Measurements from ENCODE around the gene CDK5. TPM values are rescaled to one million over a fixed set of nuclear protein-coding genes. Genes with fewer than 3 reads are reported as not detected.

The CDK5 gene
- total RNA-seq, 1 donor: 17.0 TPM

GRCh38 chr7:151035902-151036301 lies 21.8 kb downstream of the CDK5 start:
- Histone ChIP-seq H3K4me3 (ENCODE audit: insufficient read depth, low read length) (no peak overlapping the region), H3K4me1 (ENCODE audit: insufficient read depth, low read length) (peaks cover 18% of the 10 kb centered on the region), H3K4me2 (ENCODE audit: insufficient read depth, low read length) (no peak overlapping the region), H3K9me3 (ENCODE audit: low read depth, low read length) (no peaks in the 10 kb centered on the region), H3K79me2 (ENCODE audit: insufficient read depth, low read length) (peaks cover 6% of the 10 kb centered on the region), H3K27ac (ENCODE audit: low read depth, low read length) (no peak overlapping the region), H2AFZ (ENCODE audit: low read length) (no peak overlapping the region), H3K27me3 (ENCODE audit: insufficient read depth, low read length) (no peaks in the 10 kb centered on the region), H3K36me3 (ENCODE audit: insufficient read depth, low read length) (peaks cover 26% of the 10 kb centered on the region), H4K20me1 (ENCODE audit: insufficient read depth, low read length) (no peaks in the 10 kb centered on the region)
- no peak for DNase-seq (ENCODE audit: insufficient read length, low spot score, missing footprints)
- no peak for TF ChIP-seq CTCF (IDR thresholded peaks at IDR 0.05; ENCODE audit: extremely low read depth, low read depth, low read length)

GRCh38 chr7:151035026-151035717 lies 22.5 kb downstream of the CDK5 start:
- no peak overlapping the region for H3K4me2 ChIP-seq (ENCODE audit: insufficient read depth, low read length)
- H4K20me1 ChIP-seq (ENCODE audit: insufficient read depth, low read length): no peaks in the 10 kb centered on the region
- H3K27ac ChIP-seq (ENCODE audit: low read depth, low read length): no peak overlapping the region
- H2AFZ ChIP-seq (ENCODE audit: low read length): no peak overlapping the region
- no peaks in the 10 kb centered on the region for H3K27me3 ChIP-seq (ENCODE audit: insufficient read depth, low read length)
- H3K79me2 ChIP-seq (ENCODE audit: insufficient read depth, low read length): peaks cover 8% of the 10 kb centered on the region
- peaks cover 18% of the 10 kb centered on the region for H3K4me1 ChIP-seq (ENCODE audit: insufficient read depth, low read length)
- no peak for TF ChIP-seq CTCF (IDR thresholded peaks at IDR 0.05; ENCODE audit: extremely low read depth, low read depth, low read length)
- no peaks in the 10 kb centered on the region for H3K9me3 ChIP-seq (ENCODE audit: low read depth, low read length)
- DNase-seq (ENCODE audit: insufficient read length, low spot score, missing footprints): peak; percentile 80
- no peak overlapping the region for H3K4me3 ChIP-seq (ENCODE audit: insufficient read depth, low read length)
- peaks cover 26% of the 10 kb centered on the region for H3K36me3 ChIP-seq (ENCODE audit: insufficient read depth, low read length)

- Histone ChIP-seq H3K27me3 (ENCODE audit: insufficient read depth, low read length) (no peaks in the 10 kb centered on the region), H3K4me3 (ENCODE audit: insufficient read depth, low read length) (no peak overlapping the region), H4K20me1 (ENCODE audit: insufficient read depth, low read length) (no peaks in the 10 kb centered on the region), H3K36me3 (ENCODE audit: insufficient read depth, low read length) (peaks cover 26% of the 10 kb centered on the region), H3K4me2 (ENCODE audit: insufficient read depth, low read length) (no peak overlapping the region), H3K79me2 (ENCODE audit: insufficient read depth, low read length) (peaks cover 12% of the 10 kb centered on the region), H3K4me1 (ENCODE audit: insufficient read depth, low read length) (peaks cover 12% of the 10 kb centered on the region), H3K9me3 (ENCODE audit: low read depth, low read length) (no peaks in the 10 kb centered on the region), H2AFZ (ENCODE audit: low read length) (no peak overlapping the region), H3K27ac (ENCODE audit: low read depth, low read length) (no peak overlapping the region)
- TF ChIP-seq CTCF (IDR thresholded peaks at IDR 0.05; ENCODE audit: extremely low read depth, low read depth, low read length): no peak
- DNase-seq (ENCODE audit: insufficient read length, low spot score, missing footprints): no peak
These were observed 23.2 kb downstream of the CDK5 start for GRCh38 chr7:151034312-151035025.

- Histone ChIP-seq H2AFZ (ENCODE audit: low read length) (no peak overlapping the region), H3K79me2 (ENCODE audit: insufficient read depth, low read length) (peaks cover 14% of the 10 kb centered on the region), H3K27me3 (ENCODE audit: insufficient read depth, low read length) (no peaks in the 10 kb centered on the region), H3K9me3 (ENCODE audit: low read depth, low read length) (no peaks in the 10 kb centered on the region), H3K4me1 (ENCODE audit: insufficient read depth, low read length) (peaks cover 8% of the 10 kb centered on the region), H4K20me1 (ENCODE audit: insufficient read depth, low read length) (no peaks in the 10 kb centered on the region), H3K27ac (ENCODE audit: low read depth, low read length) (no peak overlapping the region), H3K4me2 (ENCODE audit: insufficient read depth, low read length) (no peak overlapping the region), H3K4me3 (ENCODE audit: insufficient read depth, low read length) (no peak overlapping the region), H3K36me3 (ENCODE audit: insufficient read depth, low read length) (peaks cover 26% of the 10 kb centered on the region)
- no peak for TF ChIP-seq CTCF (IDR thresholded peaks at IDR 0.05; ENCODE audit: extremely low read depth, low read depth, low read length)
- DNase-seq (ENCODE audit: insufficient read length, low spot score, missing footprints): no peak
These were observed 23.8 kb downstream of the CDK5 start for GRCh38 chr7:151033864-151034249.
